Keratinocyte (primary cell): ENCODE measurements around the gene MAFF. TPM values are rescaled to one million over a fixed set of nuclear protein-coding genes. Genes with fewer than 3 reads are reported as not detected.
"Not testable (repeated sequence)": the region's sequence is repeated elsewhere in the genome, so short reads cannot be mapped to it uniquely, and the experiment has no call there.

Source experiments
- DNase-seq: peaks from one replicate; pipeline ENCODE4 v3.0.0-alpha.2; 2011; ENCODE audit warnings: low read depth, missing footprints, low spot score
- FAIRE-seq: peaks from 2 replicates; lab custom pipeline; 2011; peaks lifted over from hg19 to GRCh38; lab: Jason Lieb, UNC
- H2AFZ ChIP-seq: 2 replicates; pipeline ENCODE4 v1.6.0; 2012; ENCODE audit warnings: low read length, control low read depth, inconsistent platforms; ENCODE audit not compliant: control insufficient read depth
- H3K27ac ChIP-seq: 2 replicates; pipeline ENCODE4 v1.5.1; 2011; ENCODE audit warnings: low read length; ENCODE audit not compliant: control insufficient read depth, insufficient read depth
- H3K27me3 ChIP-seq: 3 replicates; pipeline ENCODE4 v1.6.0; 2011; ENCODE audit warnings: low read length; ENCODE audit not compliant: control insufficient read depth, insufficient read depth; ENCODE audit errors: extremely low read depth
- H3K36me3 ChIP-seq, 2 experiments: 2 replicates in 1 of 2; 3 replicates in 1 of 2; pipeline ENCODE4 v1.5.1; 2011; ENCODE audit warnings: low read length in 2 of 2, mild to moderate bottlenecking in 1 of 2; ENCODE audit not compliant: control insufficient read depth in 2 of 2, insufficient read depth in 2 of 2; ENCODE audit errors: extremely low read depth in 1 of 2
- H3K4me1 ChIP-seq: 3 replicates; pipeline ENCODE4 v1.5.1; 2011; ENCODE audit warnings: low read length; ENCODE audit not compliant: control insufficient read depth, insufficient read depth; ENCODE audit errors: extremely low read depth
- H3K4me2 ChIP-seq: 3 replicates; pipeline ENCODE4 v1.6.0; 2011; ENCODE audit warnings: low read depth, low read length; ENCODE audit not compliant: control insufficient read depth, insufficient read depth; ENCODE audit errors: extremely low read depth
- H3K4me3 ChIP-seq, 3 experiments: fragments of 200-600 bp in 1 of 3; sonication (generic) in 1 of 3; 2 replicates in 2 of 3; 3 replicates in 1 of 3; pipeline ENCODE4 v1.5.1; 2011 to 2016; ENCODE audit warnings: low read length in 3 of 3, mild to moderate bottlenecking in 3 of 3, control low read depth in 2 of 3, inconsistent platforms in 1 of 3, low read depth in 1 of 3, mixed read lengths in 1 of 3, mixed run types in 1 of 3, moderate library complexity in 1 of 3; ENCODE audit not compliant: control insufficient read depth in 2 of 3, insufficient read depth in 2 of 3; ENCODE audit errors: extremely low read depth in 1 of 3
- H3K79me2 ChIP-seq: 2 replicates; pipeline ENCODE4 v1.6.0; 2012; ENCODE audit warnings: low read length; ENCODE audit not compliant: control insufficient read depth, insufficient read depth
- H3K9ac ChIP-seq: 3 replicates; pipeline ENCODE4 v1.6.0; 2011; ENCODE audit warnings: low read length; ENCODE audit not compliant: control insufficient read depth, insufficient read depth; ENCODE audit errors: extremely low read depth
- H3K9me1 ChIP-seq: 3 replicates; pipeline ENCODE4 v1.6.0; 2011; ENCODE audit warnings: low read length; ENCODE audit not compliant: control insufficient read depth, insufficient read depth; ENCODE audit errors: extremely low read depth
- H3K9me3 ChIP-seq: 2 replicates; pipeline ENCODE4 v1.5.1; 2012; ENCODE audit warnings: low read depth, low read length; ENCODE audit not compliant: control insufficient read depth
- H4K20me1 ChIP-seq: 3 replicates; pipeline ENCODE4 v1.6.0; 2011; ENCODE audit warnings: low read length; ENCODE audit not compliant: control insufficient read depth, insufficient read depth; ENCODE audit errors: extremely low read depth
- EZH2 ChIP-seq: IDR thresholded peaks from one replicate; pipeline ENCODE4 v1.6.1; 2012; ENCODE audit warnings: inconsistent platforms, mild to moderate bottlenecking, low read length, moderate library complexity
- dilution Hi-C: fragments of 300-500 bp; cut with MboI; formaldehyde crosslinking; loops from one replicate; pipeline ENCODE4 v1.7.0; 2020; ENCODE audit warnings: low sequenced_read_pairs; ENCODE audit not compliant: extremely low pct_ligation_motif_present
- polyA minus RNA-seq, 3 experiments: library from RNA; depleted of rRNA, polyadenylated mRNA; stranded (reverse); fragments of >200 nt; gene quantifications; 1 replicate in 1 of 3; 2 replicates in 1 of 3; 3 replicates in 1 of 3; pipeline ENCODE4 v1.2.3, GENCODE V29; 2011
- polyA plus RNA-seq, 5 experiments: library from polyadenylated mRNA; depleted of rRNA in 3 of 5; stranded (reverse) in 3 of 5; stranded (forward) in 1 of 5; unstranded in 1 of 5; fragments of >200 nt; gene quantifications; 1 replicate in 1 of 5; 2 replicates in 3 of 5; 3 replicates in 1 of 5; pipeline versions ENCODE4 v1.2.1 to v1.2.3, GENCODE V29; 2011 to 2012; ENCODE audit warnings: missing spikeins in 2 of 5, low read depth in 1 of 5, low replicate concordance in 1 of 5
- TF ChIP-seq, protein P1 (sequence below), 3 experiments: IDR thresholded peaks in 1 of 3; conservative IDR thresholded peaks in 1 of 3; optimal IDR thresholded peaks in 1 of 3; 2 replicates in 2 of 3; 3 replicates in 1 of 3; pipeline versions ENCODE3 to v1.5.1; 2011; ENCODE audit warnings: low read length in 3 of 3, mild to moderate bottlenecking in 3 of 3, moderate library complexity in 2 of 3, control low read depth in 1 of 3, inconsistent platforms in 1 of 3; ENCODE audit not compliant: insufficient read depth in 2 of 3; ENCODE audit errors: extremely low read depth in 1 of 3

Gene MAFF
- polyA plus RNA-seq (8.6 to 10.5 TPM (median 10.5 TPM) in 3 replicates), polyA minus RNA-seq (3.1 to 3.9 TPM (median 3.5 TPM) in 3 replicates)
- polyA plus RNA-seq (2011; ENCODE audit: low read depth), result 29.6 TPM
- polyA plus RNA-seq (2011; cell fraction: cytosol; rRNA removed), result 7.0 and 9.8 TPM in 2 replicates
- 12.7 and 15.8 TPM in 2 replicates for polyA plus RNA-seq (2011; cell fraction: nucleus; rRNA removed)
- polyA plus RNA-seq (2012; ENCODE audit: low replicate concordance), result 12.2 and 74.2 TPM in 2 replicates
- 12.3 TPM for polyA minus RNA-seq (2011; cell fraction: cytosol; rRNA and poly(A)+ RNA removed)
- polyA minus RNA-seq (2011; cell fraction: nucleus; rRNA and poly(A)+ RNA removed), result 8.0 and 8.1 TPM in 2 replicates

DNA sequence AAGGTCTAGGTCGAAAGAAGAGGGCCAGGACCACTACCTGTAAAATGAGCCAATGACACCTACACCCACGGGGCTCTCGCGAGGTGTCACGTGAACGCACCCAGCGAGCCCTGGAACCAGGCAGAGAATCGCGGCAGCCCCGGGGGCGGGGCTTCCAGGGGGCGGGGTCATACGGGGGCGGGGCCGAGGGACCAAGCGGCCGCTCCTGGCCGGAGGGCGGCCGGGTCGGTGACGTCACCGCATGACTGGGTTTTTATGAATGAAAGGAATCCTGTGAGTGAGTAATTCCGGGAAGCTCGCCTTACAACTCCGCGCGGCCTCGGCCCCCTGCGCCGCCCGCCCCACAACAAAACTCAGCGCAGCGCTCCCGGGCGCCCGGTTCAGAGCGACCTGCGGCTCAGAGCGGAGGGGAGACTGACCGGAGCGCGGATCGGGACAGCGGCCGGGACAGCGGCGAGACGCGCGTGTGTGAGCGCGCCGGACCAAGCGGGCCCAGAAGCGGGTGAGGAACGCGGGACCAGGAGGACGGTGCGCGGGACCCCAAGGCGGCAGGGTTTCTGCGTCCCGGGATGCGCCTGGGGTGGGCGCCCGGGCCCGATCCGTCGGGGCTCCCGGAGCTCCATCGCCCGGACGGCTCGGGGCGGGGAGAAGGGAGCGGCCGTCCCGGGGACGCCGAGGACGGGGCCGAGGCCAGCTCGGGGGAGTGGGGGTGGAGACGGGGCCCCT, at the start of gene MAFF:
Gene MAFF (plus strand): TSS at position 284 of the 726 bp plus-strand sequence. CDS start 11,860 bp downstream, outside the sequence.
- H3K4me2 ChIP-seq, result peak within 1 kb of the TSS; percentile 95
- peaks cover 13% of the 10 kb centered on the region for H4K20me1 ChIP-seq
- no peaks in the 10 kb centered on the region for H3K9me3 ChIP-seq
- H3K27ac ChIP-seq, result peak within 1 kb of the TSS; percentile 92
- DNase-seq (peak; percentile 83), FAIRE-seq (peak; percentile 76)
- H3K9me1 ChIP-seq, result no peaks in the 10 kb centered on the region
- peaks cover 0 to 7% of the 10 kb centered on the region in 2 experiments for H3K36me3 ChIP-seq
- TF ChIP-seq, protein P1, sequence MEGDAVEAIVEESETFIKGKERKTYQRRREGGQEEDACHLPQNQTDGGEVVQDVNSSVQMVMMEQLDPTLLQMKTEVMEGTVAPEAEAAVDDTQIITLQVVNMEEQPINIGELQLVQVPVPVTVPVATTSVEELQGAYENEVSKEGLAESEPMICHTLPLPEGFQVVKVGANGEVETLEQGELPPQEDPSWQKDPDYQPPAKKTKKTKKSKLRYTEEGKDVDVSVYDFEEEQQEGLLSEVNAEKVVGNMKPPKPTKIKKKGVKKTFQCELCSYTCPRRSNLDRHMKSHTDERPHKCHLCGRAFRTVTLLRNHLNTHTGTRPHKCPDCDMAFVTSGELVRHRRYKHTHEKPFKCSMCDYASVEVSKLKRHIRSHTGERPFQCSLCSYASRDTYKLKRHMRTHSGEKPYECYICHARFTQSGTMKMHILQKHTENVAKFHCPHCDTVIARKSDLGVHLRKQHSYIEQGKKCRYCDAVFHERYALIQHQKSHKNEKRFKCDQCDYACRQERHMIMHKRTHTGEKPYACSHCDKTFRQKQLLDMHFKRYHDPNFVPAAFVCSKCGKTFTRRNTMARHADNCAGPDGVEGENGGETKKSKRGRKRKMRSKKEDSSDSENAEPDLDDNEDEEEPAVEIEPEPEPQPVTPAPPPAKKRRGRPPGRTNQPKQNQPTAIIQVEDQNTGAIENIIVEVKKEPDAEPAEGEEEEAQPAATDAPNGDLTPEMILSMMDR (optimal IDR thresholded peaks at IDR 0.05 in 1 of 3, IDR thresholded peaks at IDR 0.05 in 1 of 3, conservative IDR thresholded peaks at IDR 0.05 in 1 of 3; ENCODE audit: extremely low read depth in 1 of 3, insufficient read depth in 2 of 3, low read length in 3 of 3), result no peak
- no peak for TF ChIP-seq EZH2
- H3K27me3 ChIP-seq, result no peaks in the 10 kb centered on the region
- H3K79me2 ChIP-seq, result peaks cover 43% of the 10 kb centered on the region
- peak within 1 kb of the TSS; percentile 95 for H3K9ac ChIP-seq
- H3K4me3 ChIP-seq, result peak within 1 kb of the TSS; percentile 93 to 97 (median 95)
- dilution Hi-C loops, result no loop called here
- peak within 1 kb of the TSS; percentile 87 for H2AFZ ChIP-seq
- H3K4me1 ChIP-seq, result peaks cover 16% of the 10 kb centered on the region

DNA sequence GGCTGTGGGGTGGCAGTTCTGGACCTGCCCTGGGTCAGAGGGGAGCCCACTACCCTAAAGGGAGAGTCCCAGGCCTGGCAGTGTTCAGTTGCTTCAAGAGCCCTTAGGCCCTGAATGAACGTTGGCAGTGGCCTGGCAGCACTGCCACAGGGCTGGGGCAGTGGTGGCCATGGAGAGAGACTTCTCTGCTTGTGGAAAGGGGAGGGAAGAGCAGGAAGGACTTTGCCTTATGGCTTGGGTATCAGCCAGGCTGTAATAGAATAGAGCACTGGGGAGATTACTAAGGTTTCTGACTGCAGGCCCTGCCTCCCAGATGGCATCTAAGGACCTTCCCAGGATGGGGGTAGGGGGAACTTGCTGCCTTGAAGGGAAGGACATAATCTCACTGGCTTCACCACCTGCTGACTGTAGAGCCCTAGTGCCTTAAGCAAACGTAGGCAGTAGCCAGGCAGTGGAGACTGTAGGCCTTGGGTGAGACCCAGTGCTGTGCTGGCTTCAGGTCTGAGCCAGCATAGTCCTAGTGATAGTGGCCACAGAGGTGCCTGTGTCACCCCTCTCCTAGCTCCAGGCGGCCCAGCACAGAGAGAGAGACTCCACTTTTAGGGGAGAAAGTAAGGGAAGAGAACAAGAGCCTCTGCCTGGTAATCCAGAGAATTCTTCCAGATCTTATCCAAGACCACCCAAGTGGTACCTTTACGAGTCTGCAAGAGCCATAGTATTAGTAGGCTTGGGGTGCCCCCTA, 47.8 kb upstream of the MAFF start:
- H3K4me2 ChIP-seq, result no peak overlapping the region
- no peaks in the 10 kb centered on the region for H3K79me2 ChIP-seq
- peak overlapping the region; percentile 19 for H2AFZ ChIP-seq
- H4K20me1 ChIP-seq, result no peaks in the 10 kb centered on the region
- H3K27me3 ChIP-seq, result no peaks in the 10 kb centered on the region
- FAIRE-seq, result no peak
- peaks cover 11% of the 10 kb centered on the region for H3K4me1 ChIP-seq
- H3K36me3 ChIP-seq, result no peaks in the 10 kb centered on the region
- H3K9ac ChIP-seq, result no peak overlapping the region
- H3K4me3 ChIP-seq, result no peak overlapping the region
- H3K27ac ChIP-seq, result no peak overlapping the region
- TF ChIP-seq EZH2, result no peak
- TF ChIP-seq, protein P1 (optimal IDR thresholded peaks at IDR 0.05 in 1 of 3, IDR thresholded peaks at IDR 0.05 in 1 of 3, conservative IDR thresholded peaks at IDR 0.05 in 1 of 3; ENCODE audit: extremely low read depth in 1 of 3, insufficient read depth in 2 of 3, low read length in 3 of 3), result peak in 2 of 3 experiments; percentile 23 to 25
- dilution Hi-C loops, result no loop called here
- H3K9me3 ChIP-seq, result no peaks in the 10 kb centered on the region
- DNase-seq, result no peak
- H3K9me1 ChIP-seq, result peaks cover 2% of the 10 kb centered on the region

DNA sequence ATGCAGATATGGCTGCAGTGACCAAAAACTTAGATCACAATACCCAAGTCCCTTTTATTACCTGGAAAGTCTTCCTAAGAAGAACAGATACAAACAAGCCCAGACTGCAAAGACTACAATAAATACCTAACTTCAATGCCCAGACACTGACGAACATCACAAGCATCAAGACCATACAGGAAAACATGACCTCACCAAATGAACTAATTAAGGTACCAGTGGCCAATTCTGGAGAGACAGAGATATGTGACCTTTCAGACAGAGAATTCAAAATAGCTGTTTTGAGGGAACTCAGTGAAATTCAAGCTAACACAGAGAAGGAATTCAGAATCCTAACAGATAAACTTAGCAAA, 47.3 kb upstream of the MAFF start:
- H3K27ac ChIP-seq, H3K4me2 ChIP-seq, H2AFZ ChIP-seq, H3K79me2 ChIP-seq, H3K4me3 ChIP-seq, H3K9me3 ChIP-seq, H3K36me3 ChIP-seq, dilution Hi-C loops, DNase-seq, H3K9ac ChIP-seq, H3K9me1 ChIP-seq, H4K20me1 ChIP-seq, H3K27me3 ChIP-seq: not testable (repeated sequence)
- FAIRE-seq, result peak; percentile 56
- H3K4me1 ChIP-seq, result peaks cover 11% of the 10 kb centered on the region
